Ramos (cell line): ENCODE data around the gene MAPK14.

ENCODE experiments used
- in situ Hi-C: fragments of 300-500 bp; cut with MboI; formaldehyde crosslinking; loops from one replicate; pipeline ENCODE4 v1.14.3; 2022; ENCODE audit warnings: low sequenced_read_pairs; ENCODE audit not compliant: unreplicated experiment

The MAPK14 gene

DNA sequence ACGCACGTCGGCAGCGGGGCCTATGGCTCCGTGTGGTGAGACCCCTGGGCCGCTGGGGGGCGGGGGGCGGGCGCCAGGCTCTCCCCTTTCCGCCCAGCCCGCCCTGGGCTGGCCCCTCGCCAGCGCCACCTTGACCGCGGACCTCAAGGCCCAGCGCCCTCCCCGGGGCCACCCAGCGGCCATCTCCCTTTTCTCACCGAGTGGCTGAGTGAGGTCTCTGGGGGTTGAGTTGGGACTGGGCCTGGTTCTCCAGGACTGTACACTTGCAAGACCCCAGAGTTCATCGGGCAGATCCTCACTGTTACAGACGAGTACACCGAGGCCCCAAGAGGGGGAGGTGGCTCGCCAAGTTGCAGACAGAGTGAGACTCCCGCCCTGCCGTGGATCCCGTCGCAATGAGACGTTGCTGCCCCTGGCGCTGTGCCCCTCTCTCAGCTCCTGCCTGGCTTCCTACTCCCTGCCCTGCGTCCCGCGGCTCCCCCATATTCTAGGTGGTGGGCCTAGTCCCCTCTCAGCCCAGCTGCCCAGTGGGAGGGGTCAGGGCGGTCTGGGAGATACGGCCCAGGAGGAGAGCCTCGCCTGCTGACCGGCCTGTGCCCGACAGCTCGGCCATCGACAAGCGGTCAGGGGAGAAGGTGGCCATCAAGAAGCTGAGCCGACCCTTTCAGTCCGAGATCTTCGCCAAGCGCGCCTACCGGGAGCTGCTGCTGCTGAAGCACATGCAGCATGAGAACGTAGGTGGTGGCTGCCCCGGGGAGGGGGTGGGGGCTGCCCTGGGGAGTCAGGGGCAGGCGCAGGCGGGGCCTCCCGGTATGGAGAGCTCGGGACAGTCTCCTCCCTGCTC lies 103.3 kb downstream of the MAPK14 start:
- in situ Hi-C loops: no loop called here

DNA sequence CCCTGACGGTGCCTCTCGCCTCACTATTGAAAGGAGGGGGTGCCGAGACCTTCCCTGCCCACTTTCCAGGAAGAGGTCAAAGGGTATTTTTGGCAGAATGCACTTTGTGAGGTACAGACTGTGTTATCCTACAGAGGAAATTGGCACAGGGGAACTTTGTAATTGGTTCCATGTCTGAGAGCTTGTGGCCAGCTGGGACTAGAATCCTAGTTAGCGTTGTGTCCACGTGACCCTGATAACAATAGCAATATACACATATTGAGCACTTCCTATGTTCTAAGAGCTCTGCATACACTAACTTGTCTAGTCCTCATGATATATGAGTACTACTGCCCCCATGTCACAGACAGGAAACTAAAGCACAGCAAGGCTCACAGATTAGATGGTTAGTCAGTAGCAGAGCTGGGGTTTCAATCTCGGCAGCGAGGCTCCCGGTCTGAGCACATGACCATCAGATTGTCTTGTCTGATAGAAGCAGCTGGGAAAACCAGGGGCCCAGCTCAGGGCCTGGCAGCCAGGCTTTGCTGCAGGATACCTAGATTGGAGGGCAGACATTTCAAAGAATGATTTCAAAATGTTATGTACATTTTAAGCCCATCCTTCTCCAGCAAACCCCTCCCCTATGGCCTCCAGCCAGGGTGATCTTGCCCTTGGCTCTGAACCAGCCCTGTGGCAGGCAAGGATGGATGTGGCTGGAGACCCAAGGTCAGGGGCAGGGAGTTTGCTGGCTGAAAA lies 104.1 kb downstream of the MAPK14 start:
- in situ Hi-C loops: no loop called here

GRCh38 chr6:36132246-36132895 lies 104.8 kb downstream of the MAPK14 start:
- in situ Hi-C loops: no loop called here

GRCh38 chr6:36133148-36133547 lies 105.5 kb downstream of the MAPK14 start:
- in situ Hi-C loops: no loop called here

GRCh38 chr6:36133912-36134311 lies 106.3 kb downstream of the MAPK14 start:
- in situ Hi-C loops: no loop called here

DNA sequence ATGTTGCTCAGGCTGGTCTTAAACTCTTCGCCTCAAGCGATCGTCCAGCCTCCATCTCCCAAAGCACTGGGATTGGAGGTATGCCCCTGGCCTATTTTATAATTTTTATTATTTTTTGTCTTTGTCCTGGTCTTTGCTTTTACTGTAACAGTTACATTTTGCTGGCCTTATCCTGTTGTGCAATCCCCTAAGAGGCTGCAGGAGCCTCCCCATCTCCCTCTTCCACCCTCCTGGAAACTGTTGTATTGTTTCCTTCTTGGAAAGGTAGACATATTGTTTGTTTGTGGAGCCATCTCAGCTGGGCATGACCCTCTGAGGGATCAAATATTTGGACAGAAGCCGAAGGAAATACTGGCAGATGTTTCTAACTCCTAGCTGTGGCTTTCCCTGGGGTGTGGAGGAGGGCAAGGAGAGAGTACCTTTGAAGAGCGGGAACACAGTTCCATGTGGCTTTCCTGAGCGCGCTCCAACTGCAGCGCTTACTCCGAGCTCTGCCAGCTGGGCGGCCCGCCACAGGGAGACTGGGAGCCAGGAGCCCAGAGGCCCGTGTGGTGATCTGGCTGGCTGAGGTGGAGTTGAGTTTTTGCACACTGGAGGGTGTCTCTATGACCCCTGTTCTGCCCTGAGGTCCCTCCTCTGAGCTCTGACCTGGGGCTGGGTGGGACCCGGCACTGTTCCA lies 107.6 kb downstream of the MAPK14 start:
- in situ Hi-C loops: no loop called here

- in situ Hi-C loops: no loop called here
Measured at GRCh38 chr6:36136034-36136433, 108.4 kb downstream of the MAPK14 start.

- in situ Hi-C loops: no loop called here
Measured at GRCh38 chr6:36136551-36136950, 108.9 kb downstream of the MAPK14 start.

DNA sequence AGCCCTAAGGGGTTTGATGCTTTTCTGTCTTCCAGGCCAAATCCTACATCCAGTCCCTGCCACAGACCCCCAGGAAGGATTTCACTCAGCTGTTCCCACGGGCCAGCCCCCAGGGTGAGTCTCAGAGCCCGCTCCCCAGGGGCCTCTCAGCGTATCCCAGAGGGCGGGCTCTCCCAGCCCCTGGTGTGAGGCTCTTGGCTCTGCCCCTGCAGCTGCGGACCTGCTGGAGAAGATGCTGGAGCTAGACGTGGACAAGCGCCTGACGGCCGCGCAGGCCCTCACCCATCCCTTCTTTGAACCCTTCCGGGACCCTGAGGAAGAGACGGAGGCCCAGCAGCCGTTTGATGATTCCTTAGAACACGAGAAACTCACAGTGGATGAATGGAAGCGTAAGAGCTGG lies 111.1 kb downstream of the MAPK14 start:
- in situ Hi-C loops: no loop called here

GRCh38 chr6:36139431-36139830 lies 111.8 kb downstream of the MAPK14 start:
- in situ Hi-C loops: no loop called here

- in situ Hi-C loops: no loop called here
Measured at GRCh38 chr6:36139991-36140710, 112.5 kb downstream of the MAPK14 start.

GRCh38 chr6:36141091-36141490 lies 113.5 kb downstream of the MAPK14 start:
- in situ Hi-C loops: no loop called here

- in situ Hi-C loops: no loop called here
Measured at GRCh38 chr6:36141961-36142360, 114.4 kb downstream of the MAPK14 start.

DNA sequence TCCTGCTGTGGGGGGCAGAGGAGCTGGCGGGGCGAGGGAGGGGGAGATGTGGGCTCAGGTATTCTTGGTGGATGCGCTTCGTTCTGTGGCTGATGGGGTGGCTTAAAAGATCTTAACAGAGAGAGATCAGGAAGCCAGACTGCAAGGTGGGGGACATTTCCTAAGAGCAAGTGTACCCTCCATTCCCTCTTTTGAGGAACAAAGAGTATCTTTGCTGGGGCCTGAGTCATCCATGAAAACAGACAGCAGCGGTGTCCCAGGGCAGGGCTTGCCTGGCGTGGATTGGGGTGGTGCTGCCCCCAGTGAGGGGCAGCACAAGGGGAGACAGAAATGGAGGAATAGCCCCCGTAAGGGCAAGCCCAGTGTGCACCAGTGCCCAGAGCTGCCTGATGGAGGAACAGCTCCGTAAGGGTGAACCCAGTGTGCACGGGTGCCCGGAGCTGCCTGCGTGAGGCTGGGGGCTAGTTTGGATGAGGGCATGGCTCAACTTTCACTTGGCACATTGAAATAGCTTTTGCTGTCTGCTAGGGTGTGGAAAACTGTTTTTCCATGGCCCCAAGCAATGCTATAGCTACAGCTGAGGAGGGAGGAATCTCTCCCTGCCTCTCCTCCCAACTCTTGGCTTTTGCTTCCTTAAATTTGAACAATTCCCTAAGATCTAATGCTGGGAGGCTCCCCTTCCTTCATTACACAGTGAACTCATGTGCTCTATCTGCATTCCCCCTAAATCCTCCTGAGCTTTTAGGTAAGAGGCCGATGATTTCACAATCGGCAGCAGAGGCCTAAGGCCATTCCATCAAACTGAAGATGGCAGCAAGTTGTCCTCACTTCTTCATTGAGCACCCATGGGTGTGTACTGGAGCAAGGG lies 115.6 kb downstream of the MAPK14 start:
- in situ Hi-C loops: no loop called here

- in situ Hi-C loops: no loop called here
Measured at GRCh38 chr6:36145495-36145894, 117.9 kb downstream of the MAPK14 start.

DNA sequence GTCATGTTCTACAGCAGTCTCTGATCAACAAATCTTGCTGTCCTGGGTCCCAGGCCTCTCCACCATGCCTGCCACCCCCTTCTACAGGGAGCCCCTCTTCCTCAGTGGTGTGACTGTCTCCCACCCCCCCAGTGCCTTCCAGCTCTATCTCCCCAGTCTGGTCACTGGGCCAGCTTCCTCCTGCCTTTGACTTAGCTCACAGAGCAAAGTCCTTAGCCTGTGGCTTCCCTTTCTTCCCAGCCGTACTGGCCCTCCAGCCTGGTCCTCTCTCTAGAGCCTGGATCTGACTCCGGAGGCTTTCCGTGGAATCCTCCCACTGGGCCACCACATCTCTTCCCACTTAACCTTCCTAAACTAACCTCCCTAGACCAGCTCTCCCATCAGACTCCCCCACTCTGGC lies 119.7 kb downstream of the MAPK14 start:
- in situ Hi-C loops: no loop called here

DNA sequence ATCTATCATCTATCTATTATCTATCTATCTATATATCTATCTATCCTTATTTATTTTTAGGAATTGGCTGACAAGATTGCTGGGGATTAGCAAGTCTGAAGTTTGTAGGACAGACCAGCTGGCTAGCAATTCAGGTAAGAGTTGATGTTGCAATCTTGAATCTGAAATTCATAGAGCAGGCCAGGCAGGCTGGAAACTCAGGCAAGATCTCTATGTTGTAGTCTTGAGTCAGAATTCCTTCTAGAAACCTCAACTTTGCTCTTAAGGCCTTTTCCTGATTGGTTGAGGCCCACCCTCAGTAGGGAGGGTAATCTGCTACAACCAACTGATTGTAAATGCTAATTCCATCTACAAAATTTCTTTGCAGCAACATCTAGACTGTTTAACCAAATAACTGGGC lies 121.9 kb downstream of the MAPK14 start:
- in situ Hi-C loops: no loop called here

DNA sequence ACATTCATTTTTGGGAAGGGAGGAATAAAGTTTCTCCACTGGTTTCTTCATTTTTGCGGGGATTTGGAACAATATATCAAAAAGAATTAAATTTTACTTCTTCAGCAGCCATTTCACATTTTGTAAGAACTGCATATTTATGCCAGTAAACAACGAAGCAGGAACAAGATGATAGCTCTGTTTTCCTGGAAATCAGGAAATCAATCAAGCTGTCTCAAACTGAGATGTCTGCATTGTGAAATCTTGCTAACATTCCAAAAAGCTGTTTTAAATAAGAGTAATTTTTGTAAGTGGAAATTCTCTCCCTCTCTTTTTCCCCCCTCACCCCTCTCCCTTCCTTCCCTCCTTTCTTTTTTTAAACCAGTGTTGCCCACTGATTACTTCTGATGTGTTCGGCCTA lies 122.7 kb downstream of the MAPK14 start:
- in situ Hi-C loops: no loop called here

DNA sequence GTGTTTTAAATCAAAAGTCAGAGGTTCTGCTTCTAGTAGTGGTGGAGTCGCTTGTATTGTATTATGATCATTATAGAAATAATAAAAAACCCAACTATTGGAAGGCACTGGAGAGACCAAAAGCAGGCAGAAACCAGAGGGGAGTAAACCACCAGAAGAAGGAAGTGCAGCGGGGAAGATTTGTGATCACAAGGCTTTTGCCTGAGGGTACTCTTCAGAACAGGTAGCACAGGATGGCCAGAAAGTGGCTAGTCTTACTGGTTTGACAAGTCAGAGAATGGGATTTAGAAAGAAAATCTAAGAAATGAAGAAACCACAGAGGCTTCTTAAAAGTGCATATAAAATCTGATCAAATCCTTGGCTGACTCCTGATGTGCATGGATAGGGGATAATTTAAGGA lies 126.7 kb downstream of the MAPK14 start:
- in situ Hi-C loops: no loop called here
